SU-DHL-6 (cell line): ENCODE measurements around the gene KAZN.

Experiments
- H2AFZ ChIP-seq: fragments of 200-600 bp; sonication (generic); 2 replicates; pipeline ENCODE4 v1.6.1; 2014; ENCODE audit warnings: low read depth, mild to moderate bottlenecking, moderate library complexity, mixed read lengths, antibody characterized with exemption, low read length; ENCODE audit not compliant: severe bottlenecking
- H3F3A ChIP-seq: fragments of 200-600 bp; shearing (Covaris generic); 2 replicates; pipeline ENCODE4 v1.6.0; 2016; ENCODE audit warnings: antibody characterized with exemption, mild to moderate bottlenecking; ENCODE audit not compliant: insufficient read depth
- H3K27ac ChIP-seq: fragments of 200-600 bp; sonication (generic); 2 replicates; pipeline ENCODE4 v1.5.1; 2016; ENCODE audit warnings: low read depth, mild to moderate bottlenecking, low read length, moderate library complexity, mixed read lengths
- H3K27me3 ChIP-seq: fragments of 200-600 bp; sonication (generic), shearing (Covaris generic); 2 replicates; pipeline ENCODE4 v1.6.0; 2014; ENCODE audit warnings: mild to moderate bottlenecking, low read length
- H3K36me3 ChIP-seq: fragments of 200-600 bp; sonication (generic); 2 replicates; pipeline ENCODE4 v1.6.1; 2014; ENCODE audit warnings: mild to moderate bottlenecking, low read length, mixed read lengths
- H3K4me2 ChIP-seq: fragments of 300-600, 200-600 bp; shearing (Covaris generic), sonication (generic); 2 replicates; pipeline ENCODE4 v1.6.0; 2014; ENCODE audit warnings: low read length, low read depth, mild to moderate bottlenecking; ENCODE audit not compliant: poor library complexity, severe bottlenecking
- H3K4me3 ChIP-seq: fragments of 200-600 bp; sonication (generic); 2 replicates; pipeline ENCODE4 v1.5.1; 2014; ENCODE audit warnings: antibody characterized with exemption, low read length, mild to moderate bottlenecking, mixed read lengths; ENCODE audit not compliant: insufficient read depth, poor library complexity, severe bottlenecking
- H3K79me2 ChIP-seq: fragments of 200-600 bp; sonication (generic); 2 replicates; pipeline ENCODE4 v1.6.1; 2014; ENCODE audit warnings: mild to moderate bottlenecking, low read length, moderate library complexity; ENCODE audit not compliant: insufficient read depth
- H3K9ac ChIP-seq: fragments of 200-600 bp; sonication (generic); 2 replicates; pipeline ENCODE4 v1.7.0; 2014; ENCODE audit warnings: mild to moderate bottlenecking, low read length
- H3K9me2 ChIP-seq: fragments of 200-600 bp; sonication (generic); replicated peaks from 2 replicates; pipeline ENCODE4 v1.6.1; 2014; ENCODE audit warnings: low read length; ENCODE audit not compliant: insufficient read depth
- H3K9me3 ChIP-seq: fragments of 200-600 bp; sonication (generic); 2 replicates; pipeline ENCODE4 v1.6.1; 2014; ENCODE audit warnings: low read length, mixed read lengths; ENCODE audit not compliant: insufficient read depth
- H4K20me1 ChIP-seq: fragments of 200-600 bp; sonication (generic); 2 replicates; pipeline ENCODE4 v1.6.1; 2014; ENCODE audit warnings: low read depth, mild to moderate bottlenecking, antibody characterized with exemption, low read length, moderate library complexity, mixed read lengths
- CTCF ChIP-seq: fragments of 200-600 bp; sonication (generic); IDR thresholded peaks from one replicate; pipeline ENCODE4 v1.5.1; 2017; ENCODE audit warnings: antibody characterized with exemption, mild to moderate bottlenecking, low read length, moderate library complexity; ENCODE audit not compliant: insufficient read depth, poor library complexity, severe bottlenecking
- EZH2phosphoT487 ChIP-seq: fragments of 200-600 bp; sonication (generic), shearing (Covaris generic); conservative IDR thresholded peaks from 2 replicates; pipeline ENCODE4 v1.6.1; 2018; ENCODE audit warnings: mild to moderate bottlenecking, antibody characterized with exemption, low read length, moderate library complexity, mixed read lengths

Gene KAZN

GRCh38 chr1:15094056-15094455 lies 495.6 kb downstream of the KAZN start:
- H3K9ac ChIP-seq: no peak overlapping the region
- H3K27ac ChIP-seq: no peak overlapping the region
- no peak overlapping the region for H3K4me3 ChIP-seq
- H3K79me2 ChIP-seq: no peaks in the 10 kb centered on the region
- no peaks in the 10 kb centered on the region for H3K36me3 ChIP-seq
- H3K4me2 ChIP-seq: no peak overlapping the region
- H3F3A ChIP-seq: no peaks in the 10 kb centered on the region
- H3K9me3 ChIP-seq: no peaks in the 10 kb centered on the region
- H3K27me3 ChIP-seq: no peaks in the 10 kb centered on the region
- no peaks in the 10 kb centered on the region for H3K9me2 ChIP-seq
- no peak overlapping the region for H2AFZ ChIP-seq
- no peak for TF ChIP-seq EZH2phosphoT487
- TF ChIP-seq CTCF: no peak
- no peaks in the 10 kb centered on the region for H4K20me1 ChIP-seq

- H3K79me2 ChIP-seq: no peaks in the 10 kb centered on the region
- H3K27me3 ChIP-seq: no peaks in the 10 kb centered on the region
- H2AFZ ChIP-seq: no peak overlapping the region
- H3F3A ChIP-seq: no peaks in the 10 kb centered on the region
- no peaks in the 10 kb centered on the region for H3K9me3 ChIP-seq
- H3K4me2 ChIP-seq: no peak overlapping the region
- TF ChIP-seq CTCF: no peak
- no peak for TF ChIP-seq EZH2phosphoT487
- H3K9me2 ChIP-seq: no peaks in the 10 kb centered on the region
- no peak overlapping the region for H3K9ac ChIP-seq
- no peak overlapping the region for H3K4me3 ChIP-seq
- H4K20me1 ChIP-seq: no peaks in the 10 kb centered on the region
- no peaks in the 10 kb centered on the region for H3K36me3 ChIP-seq
- H3K27ac ChIP-seq: no peak overlapping the region
Measured at GRCh38 chr1:15094719-15095495, 496.4 kb downstream of the KAZN start.

DNA sequence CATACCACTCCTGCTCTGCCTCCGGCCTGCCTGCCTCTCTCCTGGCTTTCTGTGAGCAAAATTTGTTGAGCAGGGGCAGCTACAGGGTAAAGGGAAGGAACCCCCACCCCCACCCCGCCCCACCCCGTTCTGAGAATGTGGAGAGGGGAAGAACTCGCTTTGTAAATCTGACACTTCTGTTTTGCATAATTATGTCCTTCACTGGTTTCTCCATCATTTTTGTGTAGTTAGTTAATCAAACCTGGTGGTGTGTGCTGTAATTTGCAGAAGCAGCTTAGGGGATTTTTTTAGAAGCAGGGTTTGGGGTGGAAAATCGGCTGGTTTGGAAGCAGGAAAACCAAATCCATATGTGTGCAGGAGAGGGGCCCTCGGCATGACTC lies 497.0 kb downstream of the KAZN start:
- Histone ChIP-seq H2AFZ (no peak overlapping the region), H4K20me1 (no peaks in the 10 kb centered on the region), H3K79me2 (no peaks in the 10 kb centered on the region), H3K9me3 (no peaks in the 10 kb centered on the region), H3K9ac (no peak overlapping the region), H3K4me3 (no peak overlapping the region), H3F3A (no peaks in the 10 kb centered on the region), H3K27me3 (no peaks in the 10 kb centered on the region), H3K27ac (no peak overlapping the region), H3K9me2 (no peaks in the 10 kb centered on the region), H3K4me2 (no peak overlapping the region), H3K36me3 (no peaks in the 10 kb centered on the region)
- TF ChIP-seq EZH2phosphoT487 (no peak), CTCF (no peak)
